ENCODE results near the gene ERGIC1.

GRCh38 chr5:172985596-172985995, 151.5 kb downstream of the ERGIC1 start:
- TF ChIP-seq, protein P1, sequence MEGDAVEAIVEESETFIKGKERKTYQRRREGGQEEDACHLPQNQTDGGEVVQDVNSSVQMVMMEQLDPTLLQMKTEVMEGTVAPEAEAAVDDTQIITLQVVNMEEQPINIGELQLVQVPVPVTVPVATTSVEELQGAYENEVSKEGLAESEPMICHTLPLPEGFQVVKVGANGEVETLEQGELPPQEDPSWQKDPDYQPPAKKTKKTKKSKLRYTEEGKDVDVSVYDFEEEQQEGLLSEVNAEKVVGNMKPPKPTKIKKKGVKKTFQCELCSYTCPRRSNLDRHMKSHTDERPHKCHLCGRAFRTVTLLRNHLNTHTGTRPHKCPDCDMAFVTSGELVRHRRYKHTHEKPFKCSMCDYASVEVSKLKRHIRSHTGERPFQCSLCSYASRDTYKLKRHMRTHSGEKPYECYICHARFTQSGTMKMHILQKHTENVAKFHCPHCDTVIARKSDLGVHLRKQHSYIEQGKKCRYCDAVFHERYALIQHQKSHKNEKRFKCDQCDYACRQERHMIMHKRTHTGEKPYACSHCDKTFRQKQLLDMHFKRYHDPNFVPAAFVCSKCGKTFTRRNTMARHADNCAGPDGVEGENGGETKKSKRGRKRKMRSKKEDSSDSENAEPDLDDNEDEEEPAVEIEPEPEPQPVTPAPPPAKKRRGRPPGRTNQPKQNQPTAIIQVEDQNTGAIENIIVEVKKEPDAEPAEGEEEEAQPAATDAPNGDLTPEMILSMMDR (IDR thresholded peaks at IDR 0.05): no peak
- TF ChIP-seq EP300 (IDR thresholded peaks at IDR 0.05): no peak
- TF ChIP-seq POLR2A (IDR thresholded peaks at IDR 0.05): no peak

Measured in ovary (tissue), 3 donors.